Measurements from ENCODE around the gene NXN. TPM values are rescaled to one million over a fixed set of nuclear protein-coding genes. Genes with fewer than 3 reads are reported as not detected.
"Not testable (repeated sequence)": the region's sequence is repeated elsewhere in the genome, so short reads cannot be mapped to it uniquely, and the experiment has no call there.

NXN gene
- total RNA-seq, 4 donors from 2014 or later: 39.6 to 103 (median 59.1) TPM

DNA sequence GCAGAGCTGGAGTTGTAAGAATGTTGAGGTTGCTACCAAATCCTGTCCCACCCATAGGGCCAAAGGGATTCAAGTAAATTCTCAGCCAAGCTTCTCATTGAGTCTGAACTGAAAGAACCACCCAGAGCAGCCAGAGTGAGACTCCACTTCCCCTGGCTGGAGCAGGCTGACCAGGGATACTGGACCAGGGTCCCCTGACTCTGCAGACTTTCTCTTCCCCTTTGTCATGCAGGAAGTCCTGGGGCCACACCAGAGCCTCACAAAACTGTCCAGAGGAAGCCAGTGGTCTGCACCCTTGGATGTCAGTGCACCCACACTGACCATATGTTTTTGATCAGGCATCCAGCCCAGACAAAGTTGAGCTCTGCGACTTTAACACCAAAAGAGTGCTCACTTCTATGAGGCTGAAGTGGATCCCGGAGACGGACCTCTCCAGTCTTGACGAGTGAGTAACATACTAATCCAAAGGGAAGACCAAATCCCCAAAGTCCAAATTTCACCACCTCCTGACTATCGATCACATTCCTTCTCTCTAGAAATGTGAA lies 4.1 kb downstream of the NXN start:
- 27 to 40% methylated on average over 4 to 5 of the region's 5 CpGs for WGBS, 2 donors (ENCODE audit: low coverage in 1 of 2)

DNA sequence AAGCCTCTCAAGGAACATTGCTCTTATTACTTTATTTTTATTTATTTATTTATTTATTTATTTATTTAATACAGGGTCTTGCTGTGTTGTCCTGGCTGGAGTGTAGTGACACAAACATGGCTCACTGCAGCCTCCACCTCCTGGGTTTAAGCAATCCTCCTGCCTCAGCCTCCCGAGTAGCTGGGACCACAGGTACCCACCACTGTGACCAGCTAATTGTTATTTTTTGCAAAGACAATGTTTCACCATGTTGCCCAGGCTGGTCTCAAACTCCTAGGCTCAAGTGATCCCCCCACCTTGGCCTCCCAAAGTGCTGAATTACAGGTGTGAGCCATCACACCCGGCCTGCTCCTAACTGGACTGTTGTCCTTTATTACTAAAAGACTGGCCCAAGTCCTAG lies 4.8 kb downstream of the NXN start:
- Histone ChIP-seq H3K4me1 (peaks cover 0 to 57% (median 18%) of the 10 kb centered on the region in 3 donors), H3K27ac (peak overlapping the region in 2 of 4 donors; percentile 91 to 96)
- not testable (repeated sequence) for H3K27me3 ChIP-seq, ATAC-seq, H3K36me3 ChIP-seq, H3K9me3 ChIP-seq, H3K4me3 ChIP-seq
- WGBS, 2 donors (ENCODE audit: low coverage in 1 of 2): 60 to 88% methylated on average over 1 of the region's 2 CpGs

More for the DNA sequence above, 4.1 kb downstream of the NXN start:
- TF ChIP-seq EP300 (IDR thresholded peaks at IDR 0.05) (no peak), POLR2A (IDR thresholded peaks at IDR 0.05) (no peak), POLR2AphosphoS5 (IDR thresholded peaks at IDR 0.05) (no peak)
- TF ChIP-seq, protein P1, sequence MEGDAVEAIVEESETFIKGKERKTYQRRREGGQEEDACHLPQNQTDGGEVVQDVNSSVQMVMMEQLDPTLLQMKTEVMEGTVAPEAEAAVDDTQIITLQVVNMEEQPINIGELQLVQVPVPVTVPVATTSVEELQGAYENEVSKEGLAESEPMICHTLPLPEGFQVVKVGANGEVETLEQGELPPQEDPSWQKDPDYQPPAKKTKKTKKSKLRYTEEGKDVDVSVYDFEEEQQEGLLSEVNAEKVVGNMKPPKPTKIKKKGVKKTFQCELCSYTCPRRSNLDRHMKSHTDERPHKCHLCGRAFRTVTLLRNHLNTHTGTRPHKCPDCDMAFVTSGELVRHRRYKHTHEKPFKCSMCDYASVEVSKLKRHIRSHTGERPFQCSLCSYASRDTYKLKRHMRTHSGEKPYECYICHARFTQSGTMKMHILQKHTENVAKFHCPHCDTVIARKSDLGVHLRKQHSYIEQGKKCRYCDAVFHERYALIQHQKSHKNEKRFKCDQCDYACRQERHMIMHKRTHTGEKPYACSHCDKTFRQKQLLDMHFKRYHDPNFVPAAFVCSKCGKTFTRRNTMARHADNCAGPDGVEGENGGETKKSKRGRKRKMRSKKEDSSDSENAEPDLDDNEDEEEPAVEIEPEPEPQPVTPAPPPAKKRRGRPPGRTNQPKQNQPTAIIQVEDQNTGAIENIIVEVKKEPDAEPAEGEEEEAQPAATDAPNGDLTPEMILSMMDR (IDR thresholded peaks at IDR 0.05): no peak
- Histone ChIP-seq H3K9me3 (no peaks in the 10 kb centered on the region), H3K36me3 (no peaks in the 10 kb centered on the region), H3K27ac (peak overlapping the region in 2 of 4 donors; percentile 91 to 96), H3K4me3 (no peak overlapping the region), H3K27me3 (no peaks in the 10 kb centered on the region), H3K4me1 (peaks cover 0 to 56% (median 24%) of the 10 kb centered on the region in 3 donors)
- no peak for ATAC-seq

DNA sequence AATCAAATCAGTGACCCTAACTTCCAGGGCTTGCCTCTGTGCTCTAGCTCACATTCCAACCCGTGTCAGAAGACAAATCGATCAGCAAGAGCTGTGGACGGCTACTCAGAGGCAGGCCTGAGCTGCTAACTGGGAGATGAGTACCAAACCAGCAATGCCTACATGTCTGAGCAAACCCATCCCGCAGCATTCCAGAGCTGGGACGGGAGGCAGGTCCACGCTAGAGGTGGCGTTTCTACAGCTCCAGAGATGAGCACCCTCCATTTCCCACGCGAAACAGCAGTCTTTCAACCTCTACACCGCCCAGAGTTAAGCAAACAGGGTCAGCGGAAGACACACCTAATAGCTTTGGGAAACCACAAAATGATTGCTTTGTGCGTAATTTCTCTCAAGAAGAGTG lies 6.5 kb downstream of the NXN start:
- no peak overlapping the region for H3K4me3 ChIP-seq
- peak overlapping the region in 1 of 4 donors; percentile 12 for H3K27ac ChIP-seq
- TF ChIP-seq EP300 (IDR thresholded peaks at IDR 0.05) (no peak), POLR2A (IDR thresholded peaks at IDR 0.05) (no peak), POLR2AphosphoS5 (IDR thresholded peaks at IDR 0.05) (no peak)
- TF ChIP-seq, protein P1 (IDR thresholded peaks at IDR 0.05): no peak
- peaks cover 0 to 63% (median 21%) of the 10 kb centered on the region in 3 donors for H3K4me1 ChIP-seq
- no peaks in the 10 kb centered on the region for H3K27me3 ChIP-seq
- WGBS, 2 donors (ENCODE audit: low coverage in 1 of 2): 40% methylated on average over 1 of the region's 12 CpGs; no CpG with 5 or more reads in 1 of the 2 donors
- H3K36me3 ChIP-seq: no peaks in the 10 kb centered on the region
- no peak for ATAC-seq
- no peaks in the 10 kb centered on the region for H3K9me3 ChIP-seq

DNA sequence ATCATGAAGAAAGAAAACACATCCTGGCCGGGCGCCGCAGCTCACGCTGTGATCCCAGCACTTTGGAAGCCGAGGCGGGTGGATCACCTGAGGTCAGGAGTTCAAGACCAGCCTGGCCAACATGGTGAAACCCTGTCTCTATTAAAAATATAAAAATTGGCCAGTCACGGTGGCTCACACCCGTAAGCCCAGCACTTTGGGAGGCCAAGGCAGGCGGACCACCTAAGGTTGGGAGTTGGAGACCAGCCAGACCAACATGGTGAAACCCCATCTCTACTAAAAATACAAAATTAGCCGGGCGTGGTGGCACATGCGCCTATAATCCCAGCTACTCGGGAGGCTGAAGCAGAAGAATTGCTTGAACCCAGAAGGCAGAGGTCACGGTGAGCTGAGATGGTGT lies 7.7 kb downstream of the NXN start:
- H3K4me3 ChIP-seq, ATAC-seq, H3K36me3 ChIP-seq, H3K27me3 ChIP-seq, H3K9me3 ChIP-seq: not testable (repeated sequence)
- Histone ChIP-seq H3K4me1 (peaks cover 0 to 51% (median 19%) of the 10 kb centered on the region in 3 donors), H3K27ac (peak overlapping the region in 1 of 4 donors; percentile 79)
- 68 to 100% methylated on average over 2 to 6 of the region's 14 CpGs for WGBS, 2 donors (ENCODE audit: low coverage in 1 of 2)

DNA sequence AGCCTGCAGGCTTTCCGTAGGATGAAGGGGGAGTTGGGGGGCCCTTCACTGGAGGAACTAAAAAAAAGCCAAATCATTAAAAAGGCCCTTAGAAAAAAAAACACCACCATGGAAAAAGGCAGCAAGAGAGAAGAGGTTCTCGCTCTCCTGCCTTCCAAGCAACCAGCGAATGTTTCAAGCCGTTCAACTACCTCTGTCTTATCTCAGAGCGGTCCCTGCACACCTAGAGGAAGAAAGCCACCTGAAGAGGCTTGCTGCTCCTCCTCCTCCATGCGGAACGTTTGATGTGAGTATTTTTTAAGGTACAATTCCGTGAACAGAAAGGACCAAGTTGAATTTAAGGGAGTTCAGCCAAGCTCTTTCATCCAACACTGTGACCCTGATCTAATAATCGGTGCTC lies 9.2 kb downstream of the NXN start:
- no peaks in the 10 kb centered on the region for H3K36me3 ChIP-seq
- 67 to 71% methylated on average over 8 to 9 of the region's 9 CpGs for WGBS, 2 donors (ENCODE audit: low coverage in 1 of 2)
- ATAC-seq: no peak
- no peaks in the 10 kb centered on the region for H3K27me3 ChIP-seq
- peaks cover 0 to 41% (median 9%) of the 10 kb centered on the region in 3 donors for H3K4me1 ChIP-seq
- peak overlapping the region; percentile 11 to 40 for H3K4me3 ChIP-seq
- no peak for TF ChIP-seq POLR2A (IDR thresholded peaks at IDR 0.05)
- TF ChIP-seq, protein P1 (IDR thresholded peaks at IDR 0.05): no peak
- no peak for TF ChIP-seq EP300 (IDR thresholded peaks at IDR 0.05)
- TF ChIP-seq POLR2AphosphoS5 (IDR thresholded peaks at IDR 0.05): no peak
- no peaks in the 10 kb centered on the region for H3K9me3 ChIP-seq
- peak overlapping the region; percentile 50 to 79 (median 72) for H3K27ac ChIP-seq

DNA sequence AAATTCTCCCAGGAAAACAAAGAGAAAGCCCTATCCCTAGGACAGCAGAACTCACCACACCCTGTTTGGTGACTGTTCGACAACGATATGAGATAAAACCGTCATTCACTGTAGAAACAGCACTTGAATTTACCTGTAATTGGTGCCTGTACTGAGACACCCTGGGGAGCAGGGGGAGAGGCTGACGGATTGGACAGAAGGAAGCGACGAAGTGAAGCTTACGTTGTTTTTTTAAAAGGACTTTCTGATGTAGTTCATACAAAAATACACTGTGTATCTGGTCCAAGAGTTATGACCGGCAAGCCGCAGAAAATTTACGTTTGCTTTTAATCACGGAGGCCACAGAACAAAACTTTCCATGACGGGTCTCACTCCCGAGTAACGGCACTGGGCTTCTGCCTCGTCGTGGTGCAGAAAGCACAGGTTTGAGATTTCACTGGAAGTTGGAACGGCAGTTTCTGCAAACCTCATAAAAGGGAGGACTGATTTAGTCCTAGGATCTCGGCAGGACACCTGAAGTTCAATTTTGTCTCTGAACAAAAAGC lies 9.7 kb downstream of the NXN start:
- peak overlapping the region; percentile 11 to 40 for H3K4me3 ChIP-seq
- no peaks in the 10 kb centered on the region for H3K27me3 ChIP-seq
- H3K4me1 ChIP-seq: peaks cover 0 to 41% (median 4%) of the 10 kb centered on the region in 3 donors
- TF ChIP-seq POLR2A (IDR thresholded peaks at IDR 0.05) (no peak), EP300 (IDR thresholded peaks at IDR 0.05) (peak; percentile 59), POLR2AphosphoS5 (IDR thresholded peaks at IDR 0.05) (peak; percentile 25)
- TF ChIP-seq, protein P1 (IDR thresholded peaks at IDR 0.05): no peak
- no peaks in the 10 kb centered on the region for H3K36me3 ChIP-seq
- H3K9me3 ChIP-seq: no peaks in the 10 kb centered on the region
- H3K27ac ChIP-seq: peak overlapping the region; percentile 50 to 79 (median 72)
- WGBS, 2 donors (ENCODE audit: low coverage in 1 of 2): 17 to 31% methylated on average over 10 to 17 of the region's 18 CpGs
- peak; percentile 62 for ATAC-seq

All from gastroesophageal sphincter (tissue), 4 donors.